Naive B cell (primary cell): Measurements from ENCODE around the gene KCNIP3. TPM values are rescaled to one million over a fixed set of nuclear protein-coding genes. Genes with fewer than 3 reads are reported as not detected.

Experiments
- ATAC-seq, 2 donors: fragments of 150-1000 bp; cut with Tn5 transposase; 2 replicates each; pipeline ENCODE4 v1.10.0; 2021; ENCODE audit warnings: low read depth in 2 of 2, mild to moderate bottlenecking in 2 of 2, moderate library complexity in 2 of 2
- DNase-seq: peaks from one replicate; pipeline ENCODE4 v3.0.0; 2022
- H3K27ac Mint-ChIP-seq, 6 donors: one replicate each; pipeline ENCODE4 v1.8.0; 2020 to 2022; ENCODE audit warnings: mild to moderate bottlenecking in 6 of 6, mixed read lengths in 6 of 6, moderate library complexity in 5 of 6, inconsistent platforms in 2 of 6
- H3K27me3 Mint-ChIP-seq, 3 donors: one replicate each; pipeline ENCODE4 v1.8.0; 2021 to 2022; ENCODE audit warnings: mixed read lengths in 3 of 3, mild to moderate bottlenecking in 1 of 3
- H3K36me3 Mint-ChIP-seq, 2 donors: one replicate each; pipeline ENCODE4 v1.8.0; 2020 to 2022; ENCODE audit warnings: mixed read lengths in 2 of 2, inconsistent platforms in 1 of 2, mild to moderate bottlenecking in 1 of 2
- H3K4me1 Mint-ChIP-seq, 3 donors: one replicate each; pipeline ENCODE4 v1.8.0; 2020 to 2022; ENCODE audit warnings: mixed read lengths in 3 of 3, inconsistent platforms in 1 of 3, mild to moderate bottlenecking in 1 of 3, moderate library complexity in 1 of 3
- H3K4me3 Mint-ChIP-seq, 8 donors: one replicate each; pipeline ENCODE4 v1.8.0; 2020 to 2022; ENCODE audit warnings: mild to moderate bottlenecking in 8 of 8, mixed read lengths in 8 of 8, moderate library complexity in 8 of 8, inconsistent platforms in 2 of 8
- H3K9me3 Mint-ChIP-seq, 7 donors: one replicate each; pipeline ENCODE4 v1.8.0; 2020 to 2022; ENCODE audit warnings: mixed read lengths in 7 of 7, mild to moderate bottlenecking in 5 of 7, inconsistent platforms in 2 of 7, moderate library complexity in 1 of 7
- polyA plus RNA-seq, 6 donors: library from polyadenylated mRNA; unstranded; fragments of 300-500 nt; fragmentation: Illumina TruSeq; gene quantifications; one replicate each; pipeline ENCODE4 v1.2.3, GENCODE V29; 2021; ENCODE audit warnings: low read depth in 6 of 6

The KCNIP3 gene
- polyA plus RNA-seq, 6 donors from 2014 or later = not detected

- Mint-ChIP-seq H3K27me3 (peaks cover 0 to 29% (median 2%) of the 10 kb centered on the region in 3 donors), H3K4me1 (peaks cover 0 to 3% (median 0%) of the 10 kb centered on the region in 3 donors), H3K36me3 (peaks cover 0 to 19% of the 10 kb centered on the region in 2 donors), H3K4me3 (peak overlapping the region in 1 of 8 donors; percentile 3), H3K9me3 (peaks cover 8 to 28% (median 22%) of the 10 kb centered on the region in 7 donors), H3K27ac (no peak overlapping the region)
- DNase-seq (no peak), ATAC-seq (no peak)
Measured at GRCh38 chr2:95292623-95293260, 4.4 kb upstream of the KCNIP3 start.

DNA sequence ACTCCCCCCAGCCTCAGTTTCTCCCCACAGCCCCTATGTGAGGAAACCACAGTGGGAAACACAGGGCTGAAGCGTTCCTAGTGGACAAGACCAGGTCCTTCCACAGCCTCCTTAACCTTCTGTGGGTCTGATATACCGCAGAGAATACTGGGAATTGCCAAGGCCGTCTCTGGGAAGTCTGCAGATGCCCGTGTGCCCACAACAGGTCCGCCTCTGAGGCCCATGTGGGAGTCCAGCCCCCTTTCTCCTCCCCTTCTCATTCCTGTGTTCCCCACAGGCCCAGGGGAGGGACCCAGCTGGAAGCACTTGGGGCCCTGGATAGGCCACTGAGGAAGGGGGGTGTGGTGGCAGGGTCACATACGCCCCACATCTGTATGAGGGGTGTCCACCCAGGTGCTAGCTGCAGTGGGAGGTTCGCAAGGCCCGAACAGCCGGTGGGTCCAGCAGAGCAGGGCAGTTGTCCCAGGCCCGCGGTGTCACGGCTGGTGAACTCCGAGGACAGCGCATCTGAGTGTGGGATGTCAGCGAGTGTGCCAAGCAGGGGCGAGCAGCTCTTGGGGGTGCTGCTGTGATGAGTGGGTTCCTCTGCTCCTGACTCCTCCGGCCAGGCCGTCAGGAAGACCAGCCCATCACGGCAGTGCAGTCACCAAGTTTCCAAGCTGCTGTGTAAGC is 2.4 kb upstream of the KCNIP3 start:
- H3K9me3 Mint-ChIP-seq = peaks cover 8 to 28% (median 20%) of the 10 kb centered on the region in 7 donors
- H3K4me3 Mint-ChIP-seq = no peak overlapping the region
- peaks cover 0 to 16% of the 10 kb centered on the region in 2 donors for H3K36me3 Mint-ChIP-seq
- no peak overlapping the region for H3K27ac Mint-ChIP-seq
- no peak for ATAC-seq
- peaks cover 0 to 3% (median 0%) of the 10 kb centered on the region in 3 donors for H3K4me1 Mint-ChIP-seq
- no peak for DNase-seq
- H3K27me3 Mint-ChIP-seq = peaks cover 0 to 26% (median 6%) of the 10 kb centered on the region in 3 donors

- Mint-ChIP-seq H3K9me3 (peaks cover 3 to 22% (median 16%) of the 10 kb centered on the region in 7 donors), H3K36me3 (peaks cover 0 to 9% of the 10 kb centered on the region in 2 donors), H3K4me1 (peaks cover 0 to 3% (median 0%) of the 10 kb centered on the region in 3 donors), H3K27me3 (peaks cover 0 to 20% (median 6%) of the 10 kb centered on the region in 3 donors), H3K4me3 (no peak overlapping the region), H3K27ac (peak overlapping the region in 1 of 6 donors; percentile 16)
- ATAC-seq (no peak), DNase-seq (no peak)
Measured at GRCh38 chr2:95295376-95295775, 1.8 kb upstream of the KCNIP3 start.

DNA sequence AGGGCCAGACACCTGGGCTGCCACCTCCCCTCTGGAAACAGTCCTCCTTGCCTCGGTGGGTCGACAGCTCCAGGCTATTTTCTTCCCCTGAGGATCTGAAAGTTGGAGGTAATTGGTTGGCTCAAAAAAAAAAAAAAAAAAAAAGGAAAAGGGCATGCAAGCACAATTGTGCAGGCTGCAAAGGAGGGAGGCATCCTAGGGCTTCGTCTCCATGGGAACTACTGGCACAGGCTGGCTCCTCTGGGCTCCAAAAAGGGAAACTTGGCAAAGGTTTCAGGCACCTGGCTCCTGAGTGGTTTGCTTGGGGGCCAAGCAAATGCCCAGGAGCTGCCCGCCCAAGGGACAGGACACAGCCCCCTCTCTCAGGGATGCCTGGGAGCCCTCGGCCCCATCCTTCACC is 1.1 kb upstream of the KCNIP3 start:
- Mint-ChIP-seq H3K4me1 (peaks cover 0 to 3% (median 0%) of the 10 kb centered on the region in 3 donors), H3K36me3 (peaks cover 0 to 4% of the 10 kb centered on the region in 2 donors)

DNA sequence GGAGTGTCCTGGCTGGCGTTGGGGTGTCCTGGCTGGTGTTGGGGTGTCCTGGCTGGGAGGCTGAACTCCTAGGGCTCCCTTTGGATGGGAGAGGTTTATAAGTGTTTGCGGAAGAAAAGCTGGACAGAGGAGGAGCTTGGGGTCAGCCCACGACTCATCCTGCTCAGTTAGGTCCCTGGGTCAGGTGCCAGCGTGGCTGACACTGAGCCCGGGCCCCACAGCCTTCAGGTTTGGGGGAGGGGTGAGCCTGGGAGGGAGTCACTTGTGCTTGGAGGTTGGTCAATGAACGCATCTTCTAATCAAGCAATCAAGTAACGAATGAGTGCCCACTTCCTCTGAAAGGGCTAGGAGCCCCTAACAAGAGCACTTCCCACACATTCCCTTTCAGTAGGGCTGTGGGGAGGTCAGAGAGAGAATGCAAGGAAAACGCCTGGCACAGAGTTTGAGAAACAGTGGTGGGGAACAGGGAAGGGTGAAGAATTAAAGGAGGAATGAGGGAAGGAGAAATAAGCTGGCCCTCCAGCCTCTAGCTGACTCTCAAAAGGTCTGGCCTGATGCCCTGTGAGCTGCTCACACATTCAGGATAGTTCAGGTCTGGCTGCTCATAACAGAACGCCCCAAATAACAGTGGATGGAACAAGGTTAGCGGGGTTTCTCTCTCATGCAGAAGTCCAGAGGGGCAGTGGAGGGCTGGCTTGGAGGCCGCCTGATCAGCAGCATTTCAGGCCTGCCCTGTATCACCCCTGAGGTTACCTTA is 670 bp downstream of the KCNIP3 start:
- no peaks in the 10 kb centered on the region for H3K36me3 Mint-ChIP-seq
- H3K27me3 Mint-ChIP-seq = peaks cover 0 to 20% (median 6%) of the 10 kb centered on the region in 3 donors
- peaks cover 0 to 2% (median 0%) of the 10 kb centered on the region in 7 donors for H3K9me3 Mint-ChIP-seq
- H3K4me3 Mint-ChIP-seq = peak overlapping the region in 1 of 8 donors; percentile 72
- no peak for ATAC-seq
- H3K4me1 Mint-ChIP-seq = peaks cover 0 to 3% (median 0%) of the 10 kb centered on the region in 3 donors
- DNase-seq = no peak
- peak overlapping the region in 1 of 6 donors; percentile 75 for H3K27ac Mint-ChIP-seq

More for the DNA sequence above, 1.1 kb upstream of the KCNIP3 start:
- Mint-ChIP-seq H3K4me3 (no peak overlapping the region), H3K27me3 (peaks cover 0 to 20% (median 6%) of the 10 kb centered on the region in 3 donors), H3K27ac (no peak overlapping the region), H3K9me3 (peaks cover 0 to 16% (median 10%) of the 10 kb centered on the region in 7 donors)
- no peak for DNase-seq
- ATAC-seq = no peak

DNA sequence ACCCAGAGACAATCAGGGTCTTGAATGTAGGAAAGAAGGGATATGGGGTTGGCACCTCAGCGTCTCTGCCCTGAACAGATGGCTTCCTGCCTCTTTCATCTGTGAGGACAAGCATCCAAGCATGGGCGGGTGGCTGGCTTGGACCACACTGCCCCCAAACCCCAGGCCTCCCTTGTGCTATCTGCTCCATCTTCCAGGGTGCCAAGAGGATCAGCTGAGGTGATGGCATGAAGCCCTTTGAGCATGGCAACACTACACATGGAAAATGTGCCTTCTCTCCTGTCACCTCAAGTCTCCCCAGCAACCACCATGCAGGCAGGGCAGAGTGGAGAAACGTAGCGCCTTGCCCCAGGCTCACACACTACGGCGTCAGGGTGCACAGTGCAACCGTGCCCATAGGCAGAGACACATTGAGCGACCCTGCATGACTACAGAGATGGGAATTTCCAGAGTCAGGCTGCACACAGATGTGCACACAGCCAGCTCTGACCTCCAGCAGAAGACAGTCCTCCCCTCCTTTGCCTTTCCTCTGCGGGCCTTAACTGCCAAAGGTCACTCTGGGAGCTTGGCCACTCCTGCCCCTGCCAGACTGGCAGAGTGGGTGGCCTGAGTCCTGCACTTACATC is 1.5 kb downstream of the KCNIP3 start:
- no peaks in the 10 kb centered on the region for H3K36me3 Mint-ChIP-seq
- no peak overlapping the region for H3K4me3 Mint-ChIP-seq
- H3K27ac Mint-ChIP-seq = no peak overlapping the region
- peaks cover 0 to 25% (median 6%) of the 10 kb centered on the region in 3 donors for H3K27me3 Mint-ChIP-seq
- DNase-seq = no peak
- H3K9me3 Mint-ChIP-seq = peaks cover 0 to 2% (median 0%) of the 10 kb centered on the region in 7 donors
- H3K4me1 Mint-ChIP-seq = peaks cover 0 to 3% (median 0%) of the 10 kb centered on the region in 3 donors
- ATAC-seq = no peak

- H3K27me3 Mint-ChIP-seq = peaks cover 0 to 27% (median 6%) of the 10 kb centered on the region in 3 donors
- peaks cover 0 to 3% (median 0%) of the 10 kb centered on the region in 3 donors for H3K4me1 Mint-ChIP-seq
- H3K4me3 Mint-ChIP-seq = peak overlapping the region in 1 of 8 donors; percentile 15
- DNase-seq (no peak), ATAC-seq (no peak)
- H3K27ac Mint-ChIP-seq = no peak overlapping the region
- H3K9me3 Mint-ChIP-seq = no peaks in the 10 kb centered on the region
- H3K36me3 Mint-ChIP-seq = no peaks in the 10 kb centered on the region
Measured at GRCh38 chr2:95299961-95300360, 2.8 kb downstream of the KCNIP3 start.

DNA sequence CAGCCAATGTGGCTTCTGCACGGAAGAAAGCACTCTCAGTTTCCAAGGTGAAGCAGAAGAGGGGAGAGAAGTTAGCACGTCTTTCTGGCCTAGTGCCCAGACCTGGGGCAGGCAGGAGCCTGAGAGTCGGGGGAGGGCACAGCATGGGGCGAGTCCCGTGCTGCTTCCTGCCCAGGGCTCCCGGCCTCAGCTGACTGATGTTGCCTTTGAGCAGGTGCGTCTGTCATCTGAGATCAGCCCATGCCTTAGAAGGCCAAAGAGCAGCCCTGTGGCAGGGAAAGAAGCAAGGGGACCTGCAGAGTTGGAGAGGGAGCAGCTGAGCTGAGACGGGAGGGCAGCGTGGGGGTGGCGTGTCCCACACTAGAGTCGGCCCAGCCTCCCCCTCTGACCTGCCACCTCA is 3.3 kb downstream of the KCNIP3 start:
- Mint-ChIP-seq H3K36me3 (no peaks in the 10 kb centered on the region), H3K27ac (no peak overlapping the region), H3K9me3 (no peaks in the 10 kb centered on the region), H3K4me3 (no peak overlapping the region), H3K4me1 (peaks cover 0 to 3% (median 0%) of the 10 kb centered on the region in 3 donors), H3K27me3 (peaks cover 0 to 27% (median 6%) of the 10 kb centered on the region in 3 donors)
- no peak for DNase-seq
- ATAC-seq = no peak

GRCh38 chr2:95301186-95301585 is 4.0 kb downstream of the KCNIP3 start:
- H3K4me3 Mint-ChIP-seq = no peak overlapping the region
- H3K9me3 Mint-ChIP-seq = no peaks in the 10 kb centered on the region
- no peak for ATAC-seq
- H3K27ac Mint-ChIP-seq = no peak overlapping the region
- H3K36me3 Mint-ChIP-seq = no peaks in the 10 kb centered on the region
- no peak for DNase-seq
- peaks cover 0 to 3% (median 0%) of the 10 kb centered on the region in 3 donors for H3K4me1 Mint-ChIP-seq
- H3K27me3 Mint-ChIP-seq = peaks cover 0 to 24% (median 6%) of the 10 kb centered on the region in 3 donors

DNA sequence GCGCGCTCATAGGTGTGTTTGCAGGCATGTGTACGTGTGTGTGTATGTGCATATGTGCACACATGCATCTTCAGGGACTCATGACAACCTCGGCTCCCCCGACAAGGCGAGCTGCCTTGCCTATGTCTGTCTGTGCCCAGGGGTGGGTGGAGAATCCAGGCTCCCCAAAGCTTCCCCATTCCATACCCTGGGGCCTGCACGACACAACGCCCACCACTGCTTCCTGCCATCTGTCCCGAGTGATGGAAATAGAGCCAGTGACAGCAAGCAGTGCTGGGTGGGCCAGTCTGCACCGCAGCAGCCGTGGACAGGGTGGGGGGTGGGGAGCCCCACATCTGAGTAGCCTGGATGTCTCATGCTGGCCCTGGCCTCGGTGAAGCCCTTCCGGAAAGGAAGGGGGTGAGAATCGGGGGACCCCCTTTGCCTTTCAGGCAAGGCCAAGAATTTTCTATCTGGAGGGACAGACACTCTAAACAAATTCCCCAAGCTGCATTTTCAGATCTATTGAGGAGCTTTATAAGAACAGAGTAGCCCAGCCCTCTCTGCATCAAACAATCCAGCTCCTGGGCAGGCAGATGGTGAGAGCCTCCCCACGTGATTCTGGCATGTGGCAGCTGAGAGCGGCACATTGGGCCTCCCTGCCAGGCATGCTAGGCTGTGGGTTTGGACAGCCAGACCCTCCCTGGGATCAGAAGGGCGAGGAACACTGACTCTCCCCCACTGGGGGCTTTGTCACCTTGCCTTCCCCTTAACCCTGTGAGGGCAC is 4.9 kb downstream of the KCNIP3 start:
- no peak for ATAC-seq
- no peak overlapping the region for H3K27ac Mint-ChIP-seq
- H3K4me1 Mint-ChIP-seq = peaks cover 0 to 1% (median 0%) of the 10 kb centered on the region in 3 donors
- peaks cover 0 to 16% (median 6%) of the 10 kb centered on the region in 3 donors for H3K27me3 Mint-ChIP-seq
- no peaks in the 10 kb centered on the region for H3K36me3 Mint-ChIP-seq
- no peak overlapping the region for H3K4me3 Mint-ChIP-seq
- H3K9me3 Mint-ChIP-seq = no peaks in the 10 kb centered on the region
- DNase-seq = no peak

DNA sequence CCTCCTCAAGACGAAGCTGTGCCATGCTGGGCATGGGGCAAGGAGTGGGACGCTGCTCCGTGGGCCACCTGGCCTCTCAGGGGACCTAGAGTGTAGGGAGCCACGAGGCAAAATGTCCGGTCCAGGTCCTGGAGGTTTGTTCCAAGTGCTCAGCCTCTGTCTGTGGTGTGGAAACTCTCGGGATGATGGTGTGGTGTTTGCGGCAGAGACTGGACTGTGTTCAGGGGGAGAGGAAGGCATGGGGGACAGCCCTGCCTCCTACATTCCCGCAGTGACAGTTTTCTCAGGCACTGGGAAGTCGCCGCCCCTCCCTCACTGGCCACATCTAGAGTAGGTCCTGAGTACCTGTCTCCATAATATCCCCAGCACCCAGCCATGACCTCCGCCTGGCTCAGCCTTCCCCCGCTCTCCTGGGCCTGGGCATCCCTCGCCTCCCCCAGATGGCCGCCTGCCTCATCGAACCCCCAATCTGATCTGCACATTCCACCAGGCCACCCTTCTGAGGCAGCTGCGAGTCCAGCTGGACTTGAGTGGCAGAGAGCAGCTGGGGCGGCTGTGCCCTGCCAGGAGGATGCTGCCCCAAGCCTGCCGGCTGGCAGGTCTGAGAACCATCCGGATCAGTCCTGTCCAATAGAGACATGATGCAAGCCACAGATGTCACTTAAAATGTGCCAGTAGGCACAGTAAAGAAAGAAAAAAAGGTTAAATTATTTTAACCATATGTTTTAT is 6.2 kb downstream of the KCNIP3 start:
- Mint-ChIP-seq H3K27ac (no peak overlapping the region), H3K36me3 (no peaks in the 10 kb centered on the region), H3K4me3 (no peak overlapping the region), H3K27me3 (peaks cover 0 to 7% (median 0%) of the 10 kb centered on the region in 3 donors), H3K9me3 (no peaks in the 10 kb centered on the region), H3K4me1 (no peaks in the 10 kb centered on the region)
- DNase-seq (no peak), ATAC-seq (no peak)
